Sigmoid colon (tissue), 3 donors: ENCODE results near the gene MRPS34.

Experiments used
- POLR2A ChIP-seq, 2 donors: fragments of 450-650 bp; IDR thresholded peaks; one replicate each; pipeline ENCODE4 v1.6.1; 2016; ENCODE audit warnings: antibody characterized with exemption in 2 of 2, mild to moderate bottlenecking in 2 of 2, moderate library complexity in 2 of 2
- TF ChIP-seq, protein P1 (sequence below), 4 experiments: fragments of 450-650 bp in 3 of 4; fragments of 200-600 bp in 1 of 4; IDR thresholded peaks; one replicate each; pipeline ENCODE4 v1.5.1; 2016 to 2019; ENCODE audit warnings: antibody characterized with exemption in 4 of 4, mild to moderate bottlenecking in 3 of 4, moderate library complexity in 2 of 4

- TF ChIP-seq, protein P1, sequence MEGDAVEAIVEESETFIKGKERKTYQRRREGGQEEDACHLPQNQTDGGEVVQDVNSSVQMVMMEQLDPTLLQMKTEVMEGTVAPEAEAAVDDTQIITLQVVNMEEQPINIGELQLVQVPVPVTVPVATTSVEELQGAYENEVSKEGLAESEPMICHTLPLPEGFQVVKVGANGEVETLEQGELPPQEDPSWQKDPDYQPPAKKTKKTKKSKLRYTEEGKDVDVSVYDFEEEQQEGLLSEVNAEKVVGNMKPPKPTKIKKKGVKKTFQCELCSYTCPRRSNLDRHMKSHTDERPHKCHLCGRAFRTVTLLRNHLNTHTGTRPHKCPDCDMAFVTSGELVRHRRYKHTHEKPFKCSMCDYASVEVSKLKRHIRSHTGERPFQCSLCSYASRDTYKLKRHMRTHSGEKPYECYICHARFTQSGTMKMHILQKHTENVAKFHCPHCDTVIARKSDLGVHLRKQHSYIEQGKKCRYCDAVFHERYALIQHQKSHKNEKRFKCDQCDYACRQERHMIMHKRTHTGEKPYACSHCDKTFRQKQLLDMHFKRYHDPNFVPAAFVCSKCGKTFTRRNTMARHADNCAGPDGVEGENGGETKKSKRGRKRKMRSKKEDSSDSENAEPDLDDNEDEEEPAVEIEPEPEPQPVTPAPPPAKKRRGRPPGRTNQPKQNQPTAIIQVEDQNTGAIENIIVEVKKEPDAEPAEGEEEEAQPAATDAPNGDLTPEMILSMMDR (IDR thresholded peaks at IDR 0.05) = no peak
- TF ChIP-seq POLR2A (IDR thresholded peaks at IDR 0.05) = no peak
These were observed 34.7 kb upstream of the MRPS34 start for GRCh38 chr16:1807626-1808025.
